Endothelial cell (in vitro differentiated cells): ENCODE measurements around the gene FGF8. TPM values are rescaled to one million over a fixed set of nuclear protein-coding genes. Genes with fewer than 3 reads are reported as not detected.
A peak's percentile ranks its signal among the peaks of the same experiment; 100 is the strongest.

Experiments
- DNase-seq: peaks from one replicate; pipeline ENCODE4 v3.0.0; 2021; ENCODE audit warnings: low spot score
- H3K27ac Mint-ChIP-seq: one replicate; pipeline ENCODE4 v1.8.0; 2021; ENCODE audit warnings: mixed read lengths, inconsistent platforms; ENCODE audit not compliant: unreplicated experiment
- H3K27me3 Mint-ChIP-seq: one replicate; pipeline ENCODE4 v1.8.0; 2021; ENCODE audit warnings: mild to moderate bottlenecking, moderate library complexity, mixed read lengths, inconsistent platforms; ENCODE audit not compliant: unreplicated experiment
- H3K36me3 Mint-ChIP-seq: one replicate; pipeline ENCODE4 v1.8.0; 2021; ENCODE audit warnings: mild to moderate bottlenecking, low read depth, mixed read lengths, inconsistent platforms; ENCODE audit not compliant: unreplicated experiment
- H3K4me1 Mint-ChIP-seq: one replicate; pipeline ENCODE4 v1.8.0; 2021; ENCODE audit warnings: mild to moderate bottlenecking, mixed read lengths, inconsistent platforms; ENCODE audit not compliant: unreplicated experiment
- H3K4me3 Mint-ChIP-seq: one replicate; pipeline ENCODE4 v1.8.0; 2021; ENCODE audit warnings: mild to moderate bottlenecking, mixed read lengths, inconsistent platforms; ENCODE audit not compliant: unreplicated experiment
- H3K9me3 Mint-ChIP-seq: one replicate; pipeline ENCODE4 v1.8.0; 2021; ENCODE audit warnings: mixed read lengths, inconsistent platforms; ENCODE audit not compliant: unreplicated experiment
- CTCF ChIP-seq: fragments of 200-600 bp; sonication (generic); IDR thresholded peaks from one replicate; pipeline ENCODE4 v1.5.0; 2021; ENCODE audit warnings: antibody characterized with exemption; ENCODE audit not compliant: unreplicated experiment
- total RNA-seq: library from RNA; stranded (reverse); fragmentation: NEBNext Ultra II Directional; extraction: Animal tissue kit (Norgen Biotek cat#: 25700); gene quantifications from one replicate; pipeline ENCODE4 v1.2.1, GENCODE V29; 2021; ENCODE audit not compliant: unreplicated experiment

FGF8 gene
- total RNA-seq, 1 donor from 2014 or later, result 1.1 TPM

- H3K27ac Mint-ChIP-seq, result peak overlapping the region; percentile 42
- no peak for DNase-seq
- H3K36me3 Mint-ChIP-seq, result no peaks in the 10 kb centered on the region
- peaks cover 36% of the 10 kb centered on the region for H3K4me1 Mint-ChIP-seq
- H3K9me3 Mint-ChIP-seq, result no peaks in the 10 kb centered on the region
- peaks cover 19% of the 10 kb centered on the region for H3K27me3 Mint-ChIP-seq
- H3K4me3 Mint-ChIP-seq, result peak overlapping the region; percentile 24
- TF ChIP-seq CTCF, result no peak
Observed at GRCh38 chr10:101777619-101778145, 1.8 kb upstream of the FGF8 start.

GRCh38 chr10:101776161-101776817 lies 375 bp upstream of the FGF8 start:
- TF ChIP-seq CTCF, result no peak
- Mint-ChIP-seq H3K36me3 (no peaks in the 10 kb centered on the region), H3K27ac (no peak overlapping the region), H3K9me3 (no peaks in the 10 kb centered on the region), H3K27me3 (peaks cover 14% of the 10 kb centered on the region), H3K4me3 (peak overlapping the region; percentile 87), H3K4me1 (peaks cover 24% of the 10 kb centered on the region)
- peak; percentile 14 for DNase-seq

GRCh38 chr10:101774589-101775272 lies 1.2 kb downstream of the FGF8 start:
- H3K4me3 Mint-ChIP-seq, result peak overlapping the region; percentile 65
- peaks cover 24% of the 10 kb centered on the region for H3K4me1 Mint-ChIP-seq
- H3K36me3 Mint-ChIP-seq, result no peaks in the 10 kb centered on the region
- TF ChIP-seq CTCF, result no peak
- no peaks in the 10 kb centered on the region for H3K9me3 Mint-ChIP-seq
- peaks cover 13% of the 10 kb centered on the region for H3K27me3 Mint-ChIP-seq
- no peak overlapping the region for H3K27ac Mint-ChIP-seq
- DNase-seq, result peak; percentile 19

- peaks cover 27% of the 10 kb centered on the region for H3K4me1 Mint-ChIP-seq
- no peak for TF ChIP-seq CTCF
- H3K27ac Mint-ChIP-seq, result no peak overlapping the region
- DNase-seq, result no peak
- no peaks in the 10 kb centered on the region for H3K9me3 Mint-ChIP-seq
- no peaks in the 10 kb centered on the region for H3K36me3 Mint-ChIP-seq
- no peak overlapping the region for H3K4me3 Mint-ChIP-seq
- peaks cover 13% of the 10 kb centered on the region for H3K27me3 Mint-ChIP-seq
Observed at GRCh38 chr10:101773923-101774588, 1.9 kb downstream of the FGF8 start.
